GM18508 (cell line): Measurements from ENCODE around the gene RYR1.
A peak's percentile ranks its signal among the peaks of the same experiment; 100 is the strongest.
"Not testable (repeated sequence)": the region's sequence is repeated elsewhere in the genome, so short reads cannot be mapped to it uniquely, and the experiment has no call there.

ENCODE experiments used
- ATAC-seq: cut with Tn5 transposase; IDR thresholded peaks from one replicate; pipeline ENCODE4 v1.9.1; 2021; ENCODE audit warnings: moderate number of reproducible peaks; ENCODE audit not compliant: insufficient read depth, unreplicated experiment

Gene RYR1

GRCh38 chr19:38399081-38399480, 34.4 kb upstream of the RYR1 start:
- ATAC-seq, result no peak

- ATAC-seq, result no peak
Observed at GRCh38 chr19:38399537-38399936, 34.0 kb upstream of the RYR1 start.

- ATAC-seq, result no peak
Observed at GRCh38 chr19:38400361-38400760, 33.1 kb upstream of the RYR1 start.

- no peak for ATAC-seq
Observed at GRCh38 chr19:38401148-38401547, 32.3 kb upstream of the RYR1 start.

GRCh38 chr19:38402623-38402966, 30.9 kb upstream of the RYR1 start:
- ATAC-seq, result no peak

GRCh38 chr19:38402967-38403674, 30.4 kb upstream of the RYR1 start, which contains the start of gene FAM98C:
FAM98C (plus strand) TSS chr19:38403093; CDS start chr19:38403154, 61 bp downstream.
- peak; percentile 71 for ATAC-seq

GRCh38 chr19:38404858-38405257, 28.6 kb upstream of the RYR1 start:
- no peak for ATAC-seq

GRCh38 chr19:38405276-38405675, 28.2 kb upstream of the RYR1 start:
- no peak for ATAC-seq

- ATAC-seq, result no peak
Observed at GRCh38 chr19:38409631-38410133, 23.8 kb upstream of the RYR1 start.

- ATAC-seq, result not testable (repeated sequence)
Observed at GRCh38 chr19:38410407-38410806, 23.1 kb upstream of the RYR1 start.

- no peak for ATAC-seq
Observed at GRCh38 chr19:38411041-38411712, 22.3 kb upstream of the RYR1 start.

- ATAC-seq, result not testable (repeated sequence)
Observed at GRCh38 chr19:38411898-38412297, 21.6 kb upstream of the RYR1 start.

GRCh38 chr19:38412491-38412890, 21.0 kb upstream of the RYR1 start:
- no peak for ATAC-seq

GRCh38 chr19:38412961-38413360, 20.5 kb upstream of the RYR1 start:
- no peak for ATAC-seq

- no peak for ATAC-seq
Observed at GRCh38 chr19:38413416-38413815, 20.1 kb upstream of the RYR1 start.

- no peak for ATAC-seq
Observed at GRCh38 chr19:38417146-38417543, 16.3 kb upstream of the RYR1 start.

- no peak for ATAC-seq
Observed at GRCh38 chr19:38417544-38418506, 15.7 kb upstream of the RYR1 start.

GRCh38 chr19:38420935-38421334, 12.6 kb upstream of the RYR1 start:
- ATAC-seq, result no peak

- no peak for ATAC-seq
Observed at GRCh38 chr19:38421856-38422255, 11.6 kb upstream of the RYR1 start.

- no peak for ATAC-seq
Observed at GRCh38 chr19:38422438-38422837, 11.1 kb upstream of the RYR1 start.

GRCh38 chr19:38424272-38424671, 9.2 kb upstream of the RYR1 start:
- ATAC-seq, result no peak
